BE2C (cell line): ENCODE results near the gene TTC13.

Experiments used
- DNase-seq: peaks from one replicate; pipeline ENCODE4 v3.0.0-alpha.2; 2020
- H3K27me3 ChIP-seq: fragments of 250-450 bp; sonication (Bioruptor Pico); 2 replicates; pipeline ENCODE4 v1.5.1; 2020; ENCODE audit warnings: mild to moderate bottlenecking
- H3K36me3 ChIP-seq: fragments of 250-450 bp; sonication (Bioruptor Pico); 2 replicates; pipeline ENCODE4 v1.5.1; 2020; ENCODE audit warnings: mild to moderate bottlenecking
- H3K4me1 ChIP-seq: fragments of 250-450 bp; sonication (Bioruptor Pico); 2 replicates; pipeline ENCODE4 v1.5.1; 2020
- H3K4me3 ChIP-seq: 2 replicates; pipeline ENCODE4 v1.5.1; 2011; ENCODE audit warnings: low read depth, low read length
- H3K9me3 ChIP-seq: fragments of 250-450 bp; sonication (Bioruptor Pico); 2 replicates; pipeline ENCODE4 v1.5.1; 2020
- TF ChIP-seq, protein P1 (sequence below): IDR thresholded peaks from 2 replicates; pipeline ENCODE4 v1.5.1; 2012; ENCODE audit warnings: mild to moderate bottlenecking, low read depth, low read length

TTC13 gene

DNA sequence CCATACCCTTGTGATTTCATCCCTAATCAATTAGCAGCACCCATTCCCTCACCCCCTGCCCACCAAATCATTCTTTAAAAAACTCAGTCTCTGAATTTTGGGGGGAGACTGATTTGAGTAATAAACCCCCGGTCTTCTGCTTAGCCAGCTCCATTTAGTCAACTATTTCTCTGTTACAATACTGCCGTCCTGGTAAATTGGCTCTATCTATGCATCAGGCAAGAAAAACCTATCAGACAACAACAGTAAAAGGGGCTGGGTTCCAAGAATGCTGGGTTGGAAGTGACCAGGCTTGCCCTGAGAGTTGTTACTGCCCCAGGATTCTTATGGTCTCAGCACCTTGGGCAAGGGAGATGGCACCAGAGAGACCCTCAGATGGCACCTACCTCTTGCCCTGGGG lies 94.0 kb downstream of the TTC13 start:
- Histone ChIP-seq H3K9me3 (0 out of 2 replicates have a peak, but pooled peaks cover 2% of the 10 kb centered on the region), H3K36me3 (no peaks in the 10 kb centered on the region), H3K27me3 (no peaks in the 10 kb centered on the region), H3K4me3 (no peak overlapping the region), H3K4me1 (no peaks in the 10 kb centered on the region)
- TF ChIP-seq, protein P1, sequence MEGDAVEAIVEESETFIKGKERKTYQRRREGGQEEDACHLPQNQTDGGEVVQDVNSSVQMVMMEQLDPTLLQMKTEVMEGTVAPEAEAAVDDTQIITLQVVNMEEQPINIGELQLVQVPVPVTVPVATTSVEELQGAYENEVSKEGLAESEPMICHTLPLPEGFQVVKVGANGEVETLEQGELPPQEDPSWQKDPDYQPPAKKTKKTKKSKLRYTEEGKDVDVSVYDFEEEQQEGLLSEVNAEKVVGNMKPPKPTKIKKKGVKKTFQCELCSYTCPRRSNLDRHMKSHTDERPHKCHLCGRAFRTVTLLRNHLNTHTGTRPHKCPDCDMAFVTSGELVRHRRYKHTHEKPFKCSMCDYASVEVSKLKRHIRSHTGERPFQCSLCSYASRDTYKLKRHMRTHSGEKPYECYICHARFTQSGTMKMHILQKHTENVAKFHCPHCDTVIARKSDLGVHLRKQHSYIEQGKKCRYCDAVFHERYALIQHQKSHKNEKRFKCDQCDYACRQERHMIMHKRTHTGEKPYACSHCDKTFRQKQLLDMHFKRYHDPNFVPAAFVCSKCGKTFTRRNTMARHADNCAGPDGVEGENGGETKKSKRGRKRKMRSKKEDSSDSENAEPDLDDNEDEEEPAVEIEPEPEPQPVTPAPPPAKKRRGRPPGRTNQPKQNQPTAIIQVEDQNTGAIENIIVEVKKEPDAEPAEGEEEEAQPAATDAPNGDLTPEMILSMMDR: no peak
- DNase-seq: no peak

- H3K36me3 ChIP-seq: no peaks in the 10 kb centered on the region
- no peaks in the 10 kb centered on the region for H3K4me1 ChIP-seq
- H3K4me3 ChIP-seq: no peak overlapping the region
- no peak for DNase-seq
- TF ChIP-seq, protein P1: no peak
- H3K27me3 ChIP-seq: no peaks in the 10 kb centered on the region; the same call in 1 of the 2 replicates
- H3K9me3 ChIP-seq: 0 out of 2 replicates have a peak, but pooled peaks cover 2% of the 10 kb centered on the region
Observed at GRCh38 chr1:230883967-230884366, 94.7 kb downstream of the TTC13 start.

GRCh38 chr1:230879778-230880177 lies 98.9 kb downstream of the TTC13 start:
- TF ChIP-seq, protein P1: no peak
- Histone ChIP-seq H3K36me3 (no peaks in the 10 kb centered on the region), H3K27me3 (no peaks in the 10 kb centered on the region; the same call in none of the 2 replicates), H3K4me1 (no peaks in the 10 kb centered on the region), H3K9me3 (no peaks in the 10 kb centered on the region), H3K4me3 (no peak overlapping the region)
- DNase-seq: no peak

- Histone ChIP-seq H3K36me3 (no peaks in the 10 kb centered on the region), H3K4me3 (no peak overlapping the region), H3K27me3 (no peaks in the 10 kb centered on the region; the same call in none of the 2 replicates), H3K9me3 (no peaks in the 10 kb centered on the region), H3K4me1 (no peaks in the 10 kb centered on the region)
- no peak for DNase-seq
- TF ChIP-seq, protein P1: no peak
Observed at GRCh38 chr1:230878591-230878990, 100.1 kb downstream of the TTC13 start.

DNA sequence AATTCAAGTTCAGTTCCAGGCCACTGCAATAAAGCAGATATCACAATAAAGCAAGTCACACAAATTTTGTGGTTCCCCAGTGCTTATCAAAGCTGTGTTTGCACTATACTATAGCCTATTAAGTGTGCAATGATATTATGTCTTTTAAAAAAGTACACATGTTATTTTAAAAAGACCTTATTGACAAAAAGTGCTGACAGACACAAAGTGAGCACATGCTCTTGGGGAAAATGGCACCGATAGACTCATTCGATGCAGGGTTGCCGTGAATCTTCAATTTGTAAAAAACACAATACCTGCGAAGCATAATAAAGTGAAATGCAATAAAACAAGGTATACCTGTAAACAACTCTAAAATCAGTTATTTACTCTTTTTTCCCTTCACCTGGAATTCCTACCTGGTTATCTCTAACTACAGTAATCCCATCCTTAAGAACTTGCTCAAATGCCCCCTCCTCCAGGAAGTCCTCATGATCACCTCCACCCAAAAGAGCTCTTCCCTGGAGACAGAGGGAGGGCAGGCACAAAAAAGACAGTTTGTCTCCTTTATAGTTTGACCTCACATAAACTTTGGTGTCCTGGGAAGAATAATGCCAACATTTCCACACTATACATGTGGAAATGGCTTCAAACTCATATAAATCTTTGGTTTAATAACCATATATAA lies 100.6 kb downstream of the TTC13 start:
- Histone ChIP-seq H3K4me1 (no peaks in the 10 kb centered on the region), H3K36me3 (no peaks in the 10 kb centered on the region), H3K9me3 (no peaks in the 10 kb centered on the region), H3K27me3 (no peaks in the 10 kb centered on the region; the same call in none of the 2 replicates), H3K4me3 (no peak overlapping the region)
- no peak for DNase-seq
- TF ChIP-seq, protein P1: no peak

- TF ChIP-seq, protein P1: no peak
- H3K9me3 ChIP-seq: no peaks in the 10 kb centered on the region
- DNase-seq: no peak
- H3K4me1 ChIP-seq: no peaks in the 10 kb centered on the region
- no peak overlapping the region for H3K4me3 ChIP-seq
- H3K27me3 ChIP-seq: no peaks in the 10 kb centered on the region; the same call in none of the 2 replicates
- no peaks in the 10 kb centered on the region for H3K36me3 ChIP-seq
Observed at GRCh38 chr1:230877146-230877923, 101.3 kb downstream of the TTC13 start.
